A549 (cell line): ENCODE results near the gene CD34.

Experiments
- CEBPB ChIP-seq, 2 experiments: fragments of >200 bp in 1 of 2; sonication (Bioruptor Twin) in 1 of 2; formaldehyde crosslinking in 1 of 2; IDR thresholded peaks; 2 replicates each; pipeline ENCODE4 v1.6.1; 2012 to 2016
- JUN ChIP-seq, 2 experiments: fragments of >200 bp; sonication (Bioruptor Twin); formaldehyde crosslinking; IDR thresholded peaks; 2 replicates in 1 of 2; 3 replicates in 1 of 2; pipeline ENCODE4 v1.6.1; 2016 to 2017
- MAX ChIP-seq: IDR thresholded peaks from 2 replicates; pipeline ENCODE4 v1.6.1; 2012
- SREBF2 ChIP-seq: fragments of 450-650 bp; IDR thresholded peaks from 2 replicates; pipeline ENCODE4 v1.6.1; 2014; ENCODE audit warnings: mild to moderate bottlenecking, moderate library complexity
- TF ChIP-seq, protein P1 (sequence below): fragments of >200 bp; sonication (Bioruptor Twin); formaldehyde crosslinking; IDR thresholded peaks from 3 replicates; pipeline ENCODE4 v1.5.1; 2016

DNA sequence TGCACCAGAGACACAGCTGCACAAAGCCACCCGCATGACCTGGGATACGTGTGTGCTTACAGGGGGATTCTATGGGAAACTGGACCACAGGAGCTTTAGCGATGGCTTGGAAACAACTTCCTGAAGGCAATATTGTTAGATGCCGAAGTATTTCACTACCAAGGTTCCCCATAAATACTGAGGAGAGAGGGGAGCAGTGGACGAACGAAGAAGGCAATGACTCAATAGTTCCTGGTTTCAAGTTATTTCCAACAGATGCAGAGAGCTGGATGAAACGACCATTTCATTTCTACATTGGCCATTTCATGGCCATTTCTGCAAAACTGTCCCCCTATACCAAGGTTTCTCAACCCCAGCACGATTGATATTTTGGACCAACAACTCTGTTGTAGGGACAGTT, 61.3 kb downstream of the CD34 start:
- TF ChIP-seq SREBF2 (no peak), CEBPB (IDR thresholded peaks at IDR 0.05) (no peak), MAX (no peak), JUN (IDR thresholded peaks at IDR 0.05) (no peak)
- TF ChIP-seq, protein P1, sequence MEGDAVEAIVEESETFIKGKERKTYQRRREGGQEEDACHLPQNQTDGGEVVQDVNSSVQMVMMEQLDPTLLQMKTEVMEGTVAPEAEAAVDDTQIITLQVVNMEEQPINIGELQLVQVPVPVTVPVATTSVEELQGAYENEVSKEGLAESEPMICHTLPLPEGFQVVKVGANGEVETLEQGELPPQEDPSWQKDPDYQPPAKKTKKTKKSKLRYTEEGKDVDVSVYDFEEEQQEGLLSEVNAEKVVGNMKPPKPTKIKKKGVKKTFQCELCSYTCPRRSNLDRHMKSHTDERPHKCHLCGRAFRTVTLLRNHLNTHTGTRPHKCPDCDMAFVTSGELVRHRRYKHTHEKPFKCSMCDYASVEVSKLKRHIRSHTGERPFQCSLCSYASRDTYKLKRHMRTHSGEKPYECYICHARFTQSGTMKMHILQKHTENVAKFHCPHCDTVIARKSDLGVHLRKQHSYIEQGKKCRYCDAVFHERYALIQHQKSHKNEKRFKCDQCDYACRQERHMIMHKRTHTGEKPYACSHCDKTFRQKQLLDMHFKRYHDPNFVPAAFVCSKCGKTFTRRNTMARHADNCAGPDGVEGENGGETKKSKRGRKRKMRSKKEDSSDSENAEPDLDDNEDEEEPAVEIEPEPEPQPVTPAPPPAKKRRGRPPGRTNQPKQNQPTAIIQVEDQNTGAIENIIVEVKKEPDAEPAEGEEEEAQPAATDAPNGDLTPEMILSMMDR = no peak
